ENCODE data around the gene CRADD. TPM values are rescaled to one million over a fixed set of nuclear protein-coding genes. Genes with fewer than 3 reads are reported as not detected.

Gene CRADD
- total and polyA plus RNA-seq, 10 of the 15 experiments (the other 5 are each of a cell fraction or from before 2014, with no cell fraction given), result 7.6 to 15.5 (median 11.7) TPM

DNA sequence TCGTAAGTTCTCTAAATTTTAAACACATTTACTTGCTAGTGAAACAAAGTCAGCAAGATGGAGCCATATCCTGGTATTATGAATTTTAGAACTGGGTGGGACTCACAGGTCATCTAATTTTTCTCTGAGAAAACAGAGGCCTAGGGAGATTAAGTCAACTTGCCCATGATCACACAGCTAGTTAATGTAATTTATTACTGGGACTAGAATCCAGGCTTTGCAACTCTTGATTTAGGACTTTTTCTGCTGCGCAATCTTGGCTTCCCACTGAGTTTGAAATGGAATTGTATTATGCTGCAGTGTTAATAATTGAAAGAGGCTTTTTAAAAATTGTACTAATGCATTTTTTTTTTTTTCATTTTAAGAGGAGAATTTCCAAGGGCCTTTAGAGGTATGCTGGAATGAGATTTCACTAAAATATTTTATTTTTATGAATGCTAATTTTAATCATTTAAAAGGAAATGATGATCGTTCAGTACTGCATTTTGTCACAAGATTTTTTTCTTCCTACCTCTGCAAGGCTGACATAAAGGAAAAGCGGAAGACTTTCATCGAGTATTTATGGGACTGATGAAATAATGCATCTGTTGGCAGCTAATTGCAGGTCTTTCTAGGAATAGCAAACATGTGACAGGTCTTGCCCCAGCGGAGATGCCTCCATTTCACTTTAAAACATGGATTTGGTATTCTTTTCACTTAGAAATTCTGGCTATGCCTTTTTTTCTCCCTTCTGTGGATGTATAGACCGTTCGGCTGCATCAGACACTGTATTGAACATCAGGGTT lies 9.6 kb downstream of the CRADD start:
- in situ Hi-C loops (cut with MboI) (no loop called here), intact Hi-C loops (cut with micrococcal nuclease; ENCODE audit: unreplicated experiment) (no loop called here)
- Histone ChIP-seq H3K4me3 (no peak overlapping the region), H3K9ac (ENCODE audit: control insufficient read depth, insufficient read depth, low read length) (no peak overlapping the region), H3K36me3 (ENCODE audit: control insufficient read depth in 2 of 2, insufficient read depth in 2 of 2, low read length in 1 of 2) (no peaks in the 10 kb centered on the region), H4K20me1 (ENCODE audit: control insufficient read depth, insufficient read depth) (no peaks in the 10 kb centered on the region; the same call in 1 of the 2 replicates), H3K9me3 (replicated peaks; ENCODE audit: control insufficient read depth, insufficient read depth, low read length) (no peaks in the 10 kb centered on the region), H3K27me3 (replicated peaks in 1 of 2; ENCODE audit: control insufficient read depth in 2 of 2, insufficient read depth in 2 of 2, low read length in 1 of 2) (no peaks in the 10 kb centered on the region), H3K4me1 (ENCODE audit: control insufficient read depth, insufficient read depth, low read length) (no peaks in the 10 kb centered on the region), H3K27ac (ENCODE audit: control insufficient read depth, insufficient read depth) (no peak overlapping the region), H3K4me2 (ENCODE audit: control insufficient read depth, insufficient read depth) (no peak overlapping the region), H3K79me2 (ENCODE audit: control insufficient read depth, insufficient read depth, low read length) (no peaks in the 10 kb centered on the region), H2AFZ (ENCODE audit: control insufficient read depth, low read depth, low read length) (no peak overlapping the region)
- no TSS peak for BruUV-seq (replicated peaks)
- 89% methylated on average over 6 of the region's 8 CpGs for WGBS (ENCODE audit: insufficient coverage, insufficient replicate concordance, low lambda C conversion rate, missing lambda C conversion rate)
- ChIA-PET RAD21 (ENCODE audit: unreplicated experiment) (no interaction called here), CTCF (no interaction called here), SMC1A (ENCODE audit: uncharacterized antibody, unreplicated experiment) (interaction anchor here (1.4 kb wide), 1 partner anchor 12 kb away, joined by 3 read pairs; no protein-coding TSS in a partner anchor), POLR2A (interaction anchor here (0.7 kb wide), 1 partner anchor 1362 kb away, joined by 3 read pairs; no protein-coding TSS in a partner anchor)
- no peak for ATAC-seq
- no peak for DNase-seq (ENCODE audit: low read depth, low spot score)
- no peak for FAIRE-seq
- TF ChIP-seq PRDM15 (CRISPR knock-in tag; IDR thresholded peaks at IDR 0.05) (no peak), POU2F2 (IDR thresholded peaks at IDR 0.05; ENCODE audit: borderline replicate concordance, low read depth, low read length) (no peak), HDAC6 (IDR thresholded peaks at IDR 0.05; ENCODE audit: unreplicated experiment) (no peak), ZNF622 (IDR thresholded peaks at IDR 0.05) (no peak), PBX3 (IDR thresholded peaks at IDR 0.05; ENCODE audit: insufficient replicate concordance, low read depth, low read length) (no peak), ZNF274 (IDR thresholded peaks at IDR 0.05; ENCODE audit: insufficient read depth, insufficient read length) (no peak), EED (IDR thresholded peaks at IDR 0.05; ENCODE audit: low read depth) (no peak), PKNOX1 (IDR thresholded peaks at IDR 0.05) (no peak), CHD1 (IDR thresholded peaks at IDR 0.05; ENCODE audit: low read depth, low read length) (no peak), DPF2 (IDR thresholded peaks at IDR 0.05) (no peak), NR2C2 (IDR thresholded peaks at IDR 0.05; ENCODE audit: borderline replicate concordance, control insufficient read depth, insufficient read length, low read depth) (no peak), GABPA (IDR thresholded peaks at IDR 0.05; ENCODE audit: low read depth) (no peak), ESRRA (IDR thresholded peaks at IDR 0.05; ENCODE audit: low read length) (no peak), RB1 (IDR thresholded peaks at IDR 0.05; ENCODE audit: borderline replicate concordance) (no peak), CREB1 (IDR thresholded peaks at IDR 0.05; ENCODE audit: low read depth) (no peak), NRF1 (conservative IDR thresholded peaks at IDR 0.05; ENCODE audit: low read depth, low read length) (no peak), ASH2L (IDR thresholded peaks at IDR 0.05; ENCODE audit: borderline replicate concordance, low read depth) (no peak)
- TF ChIP-seq, protein P1, sequence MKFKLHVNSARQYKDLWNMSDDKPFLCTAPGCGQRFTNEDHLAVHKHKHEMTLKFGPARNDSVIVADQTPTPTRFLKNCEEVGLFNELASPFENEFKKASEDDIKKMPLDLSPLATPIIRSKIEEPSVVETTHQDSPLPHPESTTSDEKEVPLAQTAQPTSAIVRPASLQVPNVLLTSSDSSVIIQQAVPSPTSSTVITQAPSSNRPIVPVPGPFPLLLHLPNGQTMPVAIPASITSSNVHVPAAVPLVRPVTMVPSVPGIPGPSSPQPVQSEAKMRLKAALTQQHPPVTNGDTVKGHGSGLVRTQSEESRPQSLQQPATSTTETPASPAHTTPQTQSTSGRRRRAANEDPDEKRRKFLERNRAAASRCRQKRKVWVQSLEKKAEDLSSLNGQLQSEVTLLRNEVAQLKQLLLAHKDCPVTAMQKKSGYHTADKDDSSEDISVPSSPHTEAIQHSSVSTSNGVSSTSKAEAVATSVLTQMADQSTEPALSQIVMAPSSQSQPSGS (IDR thresholded peaks at IDR 0.05; ENCODE audit: low read length), result no peak

Data from GM12878 (cell line).